ENCODE data around the gene DBP. TPM values are rescaled to one million over a fixed set of nuclear protein-coding genes. Genes with fewer than 3 reads are reported as not detected.

DBP gene
- total and polyA plus RNA-seq, 2 of the 13 experiments (the other 11 are each of a cell fraction or from before 2014, with no cell fraction given): 1.7 to 5.8 TPM

DNA sequence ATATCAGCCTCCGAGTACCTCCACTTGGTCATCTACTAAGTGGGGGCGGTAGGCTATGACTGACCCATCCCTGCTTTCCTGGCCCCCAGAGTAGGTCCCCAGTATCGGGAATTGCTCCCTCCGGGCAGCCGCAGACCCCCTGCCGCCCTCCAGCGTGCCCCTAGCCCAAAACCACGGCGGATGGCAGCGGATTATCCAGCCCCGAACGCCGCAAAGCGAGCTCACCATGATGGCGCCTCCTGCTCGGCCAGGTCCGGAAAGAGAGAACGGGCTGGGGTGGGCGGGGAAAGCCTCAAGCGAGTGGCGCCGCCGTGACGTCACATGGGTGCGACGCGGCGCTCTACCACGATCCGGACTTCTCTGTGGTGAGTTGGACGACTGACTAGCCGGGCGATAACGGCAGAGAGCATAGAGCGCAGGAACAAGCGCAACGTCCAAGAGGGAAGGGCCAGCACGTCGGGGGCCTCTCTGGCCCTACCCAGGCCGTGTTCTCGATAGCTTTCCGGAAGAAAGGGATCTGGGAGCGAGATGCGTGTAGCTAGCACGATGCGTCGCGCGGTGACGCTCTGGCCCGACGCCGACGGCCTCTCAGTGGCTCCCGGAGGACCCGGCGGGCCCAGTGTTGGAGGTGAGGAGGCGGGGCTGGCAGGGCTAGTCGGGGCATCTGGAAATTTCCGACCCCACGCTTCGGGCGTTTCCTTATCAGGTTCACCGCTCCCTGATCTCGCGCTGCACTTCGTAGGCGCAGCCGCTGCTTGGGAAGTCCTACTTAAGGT is 18.1 kb downstream of the DBP start, which contains the start of the genes RPL18 and SPHK2 (continued):
- peak; percentile 70 for TF ChIP-seq ZNF225 (CRISPR knock-in tag; IDR thresholded peaks at IDR 0.05)
- TF ChIP-seq, protein P1, sequence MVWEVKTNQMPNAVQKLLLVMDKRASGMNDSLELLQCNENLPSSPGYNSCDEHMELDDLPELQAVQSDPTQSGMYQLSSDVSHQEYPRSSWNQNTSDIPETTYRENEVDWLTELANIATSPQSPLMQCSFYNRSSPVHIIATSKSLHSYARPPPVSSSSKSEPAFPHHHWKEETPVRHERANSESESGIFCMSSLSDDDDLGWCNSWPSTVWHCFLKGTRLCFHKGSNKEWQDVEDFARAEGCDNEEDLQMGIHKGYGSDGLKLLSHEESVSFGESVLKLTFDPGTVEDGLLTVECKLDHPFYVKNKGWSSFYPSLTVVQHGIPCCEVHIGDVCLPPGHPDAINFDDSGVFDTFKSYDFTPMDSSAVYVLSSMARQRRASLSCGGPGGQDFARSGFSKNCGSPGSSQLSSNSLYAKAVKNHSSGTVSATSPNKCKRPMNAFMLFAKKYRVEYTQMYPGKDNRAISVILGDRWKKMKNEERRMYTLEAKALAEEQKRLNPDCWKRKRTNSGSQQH (CRISPR knock-in tag; IDR thresholded peaks at IDR 0.05; ENCODE audit: low read depth): peak; percentile 83; the same call in 1 of the 2 replicates
- no peak for TF ChIP-seq TCF7L2 (IDR thresholded peaks at IDR 0.05; ENCODE audit: low read depth, low read length)
- TF ChIP-seq ZNF768 (CRISPR knock-in tag; IDR thresholded peaks at IDR 0.05): peak; percentile 70
- TF ChIP-seq TSC22D2 (CRISPR knock-in tag; IDR thresholded peaks at IDR 0.05; ENCODE audit: borderline replicate concordance): 0 out of 2 replicates have a peak, but pooled peaks have one; percentile 11
- TF ChIP-seq ZFY (CRISPR knock-in tag; IDR thresholded peaks at IDR 0.05): peak; percentile 73
- TF ChIP-seq, protein P2, sequence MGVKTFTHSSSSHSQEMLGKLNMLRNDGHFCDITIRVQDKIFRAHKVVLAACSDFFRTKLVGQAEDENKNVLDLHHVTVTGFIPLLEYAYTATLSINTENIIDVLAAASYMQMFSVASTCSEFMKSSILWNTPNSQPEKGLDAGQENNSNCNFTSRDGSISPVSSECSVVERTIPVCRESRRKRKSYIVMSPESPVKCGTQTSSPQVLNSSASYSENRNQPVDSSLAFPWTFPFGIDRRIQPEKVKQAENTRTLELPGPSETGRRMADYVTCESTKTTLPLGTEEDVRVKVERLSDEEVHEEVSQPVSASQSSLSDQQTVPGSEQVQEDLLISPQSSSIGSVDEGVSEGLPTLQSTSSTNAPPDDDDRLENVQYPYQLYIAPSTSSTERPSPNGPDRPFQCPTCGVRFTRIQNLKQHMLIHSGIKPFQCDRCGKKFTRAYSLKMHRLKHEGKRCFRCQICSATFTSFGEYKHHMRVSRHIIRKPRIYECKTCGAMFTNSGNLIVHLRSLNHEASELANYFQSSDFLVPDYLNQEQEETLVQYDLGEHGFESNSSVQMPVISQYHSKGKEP (CRISPR knock-in tag; IDR thresholded peaks at IDR 0.05): peak; percentile 56
- TF ChIP-seq JUN (CRISPR knock-in tag; IDR thresholded peaks at IDR 0.05): 0 out of 2 replicates have a peak, but pooled peaks have one; percentile 53
- TF ChIP-seq GATA4 (IDR thresholded peaks at IDR 0.05; ENCODE audit: borderline replicate concordance, low read depth): peak; percentile 71
- TF ChIP-seq TBX3 (IDR thresholded peaks at IDR 0.05; ENCODE audit: borderline replicate concordance): peak; percentile 67; the same call in 1 of the 2 replicates
- TF ChIP-seq, protein P3, sequence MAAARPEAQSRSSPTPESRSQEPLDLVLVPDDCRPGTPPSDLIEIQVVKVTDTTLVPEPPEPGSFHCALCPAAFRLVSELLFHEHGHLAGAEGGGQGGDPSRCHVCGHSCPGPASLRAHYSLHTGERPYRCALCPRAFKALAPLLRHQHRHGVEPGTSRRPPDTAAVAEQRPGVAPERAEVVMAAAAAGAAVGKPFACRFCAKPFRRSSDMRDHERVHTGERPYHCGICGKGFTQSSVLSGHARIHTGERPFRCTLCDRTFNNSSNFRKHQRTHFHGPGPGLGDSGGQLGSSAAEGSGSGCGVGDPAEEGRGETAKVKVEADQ (CRISPR knock-in tag; IDR thresholded peaks at IDR 0.05; ENCODE audit: borderline replicate concordance): peak; percentile 83; the same call in 1 of the 2 replicates
- peak; percentile 89 for TF ChIP-seq ARNTL (CRISPR knock-in tag; IDR thresholded peaks at IDR 0.05)
- peak; percentile 79; the same call in 1 of the 2 replicates for TF ChIP-seq ZNF670 (CRISPR knock-in tag; IDR thresholded peaks at IDR 0.05; ENCODE audit: borderline replicate concordance)
- peak; percentile 6; the same call in 1 of the 2 replicates for TF ChIP-seq ZNF264 (CRISPR knock-in tag; IDR thresholded peaks at IDR 0.05)
- TF ChIP-seq, protein P4, sequence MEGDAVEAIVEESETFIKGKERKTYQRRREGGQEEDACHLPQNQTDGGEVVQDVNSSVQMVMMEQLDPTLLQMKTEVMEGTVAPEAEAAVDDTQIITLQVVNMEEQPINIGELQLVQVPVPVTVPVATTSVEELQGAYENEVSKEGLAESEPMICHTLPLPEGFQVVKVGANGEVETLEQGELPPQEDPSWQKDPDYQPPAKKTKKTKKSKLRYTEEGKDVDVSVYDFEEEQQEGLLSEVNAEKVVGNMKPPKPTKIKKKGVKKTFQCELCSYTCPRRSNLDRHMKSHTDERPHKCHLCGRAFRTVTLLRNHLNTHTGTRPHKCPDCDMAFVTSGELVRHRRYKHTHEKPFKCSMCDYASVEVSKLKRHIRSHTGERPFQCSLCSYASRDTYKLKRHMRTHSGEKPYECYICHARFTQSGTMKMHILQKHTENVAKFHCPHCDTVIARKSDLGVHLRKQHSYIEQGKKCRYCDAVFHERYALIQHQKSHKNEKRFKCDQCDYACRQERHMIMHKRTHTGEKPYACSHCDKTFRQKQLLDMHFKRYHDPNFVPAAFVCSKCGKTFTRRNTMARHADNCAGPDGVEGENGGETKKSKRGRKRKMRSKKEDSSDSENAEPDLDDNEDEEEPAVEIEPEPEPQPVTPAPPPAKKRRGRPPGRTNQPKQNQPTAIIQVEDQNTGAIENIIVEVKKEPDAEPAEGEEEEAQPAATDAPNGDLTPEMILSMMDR (CRISPR knock-in tag; IDR thresholded peaks at IDR 0.05): peak; percentile 41
- TF ChIP-seq, protein P5, sequence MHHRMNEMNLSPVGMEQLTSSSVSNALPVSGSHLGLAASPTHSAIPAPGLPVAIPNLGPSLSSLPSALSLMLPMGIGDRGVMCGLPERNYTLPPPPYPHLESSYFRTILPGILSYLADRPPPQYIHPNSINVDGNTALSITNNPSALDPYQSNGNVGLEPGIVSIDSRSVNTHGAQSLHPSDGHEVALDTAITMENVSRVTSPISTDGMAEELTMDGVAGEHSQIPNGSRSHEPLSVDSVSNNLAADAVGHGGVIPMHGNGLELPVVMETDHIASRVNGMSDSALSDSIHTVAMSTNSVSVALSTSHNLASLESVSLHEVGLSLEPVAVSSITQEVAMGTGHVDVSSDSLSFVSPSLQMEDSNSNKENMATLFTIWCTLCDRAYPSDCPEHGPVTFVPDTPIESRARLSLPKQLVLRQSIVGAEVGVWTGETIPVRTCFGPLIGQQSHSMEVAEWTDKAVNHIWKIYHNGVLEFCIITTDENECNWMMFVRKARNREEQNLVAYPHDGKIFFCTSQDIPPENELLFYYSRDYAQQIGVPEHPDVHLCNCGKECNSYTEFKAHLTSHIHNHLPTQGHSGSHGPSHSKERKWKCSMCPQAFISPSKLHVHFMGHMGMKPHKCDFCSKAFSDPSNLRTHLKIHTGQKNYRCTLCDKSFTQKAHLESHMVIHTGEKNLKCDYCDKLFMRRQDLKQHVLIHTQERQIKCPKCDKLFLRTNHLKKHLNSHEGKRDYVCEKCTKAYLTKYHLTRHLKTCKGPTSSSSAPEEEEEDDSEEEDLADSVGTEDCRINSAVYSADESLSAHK (CRISPR knock-in tag; IDR thresholded peaks at IDR 0.05; ENCODE audit: borderline replicate concordance): peak; percentile 67
- peak; percentile 29; the same call in 1 of the 2 replicates for TF ChIP-seq SIN3A (IDR thresholded peaks at IDR 0.05; ENCODE audit: borderline replicate concordance, low read depth, low read length)
- TF ChIP-seq NR2F1 (CRISPR knock-in tag; IDR thresholded peaks at IDR 0.05): 0 out of 4 replicates have a peak, but pooled peaks of 1 of the 2 experiments have one; percentile 6

Measured in HepG2 (cell line).